Ectodermal cell (in vitro differentiated cells): ENCODE results near the gene HELZ2.
"Not testable (repeated sequence)": the region's sequence is repeated elsewhere in the genome, so short reads cannot be mapped to it uniquely, and the experiment has no call there.

ENCODE experiments used
- H3K27ac ChIP-seq: 2 replicates; pipeline ENCODE4 v1.7.0; 2013; ENCODE audit warnings: mild to moderate bottlenecking, low read depth, low read length; ENCODE audit not compliant: insufficient read depth, poor library complexity, severe bottlenecking
- H3K27me3 ChIP-seq: 2 replicates; pipeline ENCODE4 v1.7.0; 2013; ENCODE audit warnings: mild to moderate bottlenecking, low read length; ENCODE audit not compliant: insufficient read depth, control insufficient read depth, poor library complexity, severe bottlenecking
- H3K36me3 ChIP-seq: one replicate; pipeline ENCODE4 v1.7.0; 2013; ENCODE audit warnings: low read length; ENCODE audit not compliant: control insufficient read depth, insufficient read depth
- H3K4me1 ChIP-seq: one replicate; pipeline ENCODE4 v1.7.0; 2013; ENCODE audit warnings: low read length; ENCODE audit not compliant: control insufficient read depth, insufficient read depth
- H3K4me3 ChIP-seq: 2 replicates; pipeline ENCODE4 v1.7.0; 2013; ENCODE audit warnings: low read depth, low read length, control low read depth; ENCODE audit not compliant: insufficient read depth
- H3K9me3 ChIP-seq: 2 replicates; pipeline ENCODE4 v1.7.0; 2013; ENCODE audit warnings: mild to moderate bottlenecking, low read length, moderate library complexity; ENCODE audit not compliant: control insufficient read depth
- WGBS, 2 experiments: methylation state at CpG; one replicate each; pipeline ENCODE4 v1.1.7; 2013; ENCODE audit warnings: missing lambda C conversion rate in 2 of 2; 5-methylcytosine and 5-hydroxymethylcytosine counted together

Gene HELZ2

DNA sequence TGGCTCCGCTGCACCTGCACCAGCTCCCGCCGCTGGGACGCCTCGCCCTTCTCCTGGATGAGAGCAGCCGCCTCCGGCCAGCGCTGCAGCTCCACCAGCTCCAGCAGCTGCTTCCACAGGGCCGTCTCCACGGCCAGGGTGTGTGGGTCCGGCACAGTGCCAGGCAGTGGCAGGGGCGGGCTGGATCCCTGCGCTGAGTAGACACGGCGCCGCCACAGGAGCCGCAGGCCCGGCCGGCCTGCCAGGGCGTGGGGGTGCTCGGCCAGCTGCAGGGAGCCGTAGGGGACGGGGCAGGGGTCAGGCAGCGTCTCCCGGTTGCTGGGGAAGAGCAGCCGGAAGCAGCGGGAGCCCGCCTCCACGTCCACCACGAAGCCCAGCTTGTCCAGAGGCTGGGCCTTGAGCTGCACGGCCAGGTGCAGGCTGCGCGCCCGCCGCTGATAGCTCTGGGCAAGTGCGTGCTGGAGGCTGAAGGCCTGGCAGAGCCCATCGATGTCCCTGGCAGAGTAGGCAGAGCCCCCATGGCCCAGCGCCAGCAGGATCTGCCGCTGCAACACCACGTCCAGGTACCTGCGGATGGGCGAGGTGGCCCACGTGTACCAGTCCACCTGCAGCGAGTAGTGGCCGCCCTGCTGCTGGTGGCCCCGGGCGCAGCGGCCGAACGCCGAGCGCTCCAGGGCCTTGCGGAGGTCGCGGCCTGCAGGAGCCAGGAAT lies 10.7 kb downstream of the HELZ2 start:
- no peaks in the 10 kb centered on the region for H3K9me3 ChIP-seq
- no peak overlapping the region for H3K4me3 ChIP-seq
- no peak overlapping the region for H3K27ac ChIP-seq
- H3K4me1 ChIP-seq, result no peaks in the 10 kb centered on the region
- H3K36me3 ChIP-seq, result no peaks in the 10 kb centered on the region
- WGBS, 2 experiments, result 94 to 95% methylated on average over 55 of the region's 55 CpGs
- H3K27me3 ChIP-seq, result no peaks in the 10 kb centered on the region

DNA sequence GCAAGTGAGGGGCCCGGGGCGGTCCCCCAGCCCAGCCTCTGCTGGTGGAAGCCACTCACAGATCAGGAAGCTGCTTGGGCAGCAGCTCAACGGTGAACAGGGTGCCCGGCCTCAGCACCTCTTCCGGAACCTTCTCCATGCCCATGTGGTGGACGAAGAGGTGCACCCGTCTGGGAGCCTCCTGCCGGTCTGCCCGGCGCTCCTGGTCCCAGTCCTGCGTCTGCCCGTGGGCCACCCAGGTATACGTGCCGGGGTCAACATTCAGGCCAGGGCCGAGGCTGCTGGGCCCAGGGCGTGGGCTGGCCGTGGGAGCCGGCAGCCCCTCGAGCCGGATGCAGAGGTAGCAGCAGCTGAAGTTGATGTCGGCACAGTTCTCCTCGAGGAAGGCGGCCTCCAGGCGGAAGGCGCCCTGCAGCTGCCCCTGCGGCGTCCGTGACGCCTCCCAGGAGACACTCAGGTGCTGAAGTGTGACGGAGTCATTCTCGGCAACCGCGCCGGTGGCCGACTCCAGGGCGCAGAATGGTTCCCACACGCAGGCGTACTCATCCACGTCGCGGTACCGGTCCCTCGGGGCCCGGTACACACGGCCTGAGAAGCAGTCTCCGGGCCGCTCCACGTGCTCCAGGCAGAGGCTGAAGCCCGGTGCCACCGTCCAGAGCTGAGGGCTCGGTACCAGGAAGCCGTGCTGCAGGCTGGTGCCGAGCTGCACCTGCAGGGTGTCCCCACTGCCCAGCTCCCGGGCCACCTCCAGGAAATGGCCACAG lies 11.4 kb downstream of the HELZ2 start:
- Histone ChIP-seq H3K36me3 (no peaks in the 10 kb centered on the region), H3K27me3 (no peaks in the 10 kb centered on the region), H3K27ac (no peak overlapping the region), H3K4me1 (no peaks in the 10 kb centered on the region), H3K9me3 (no peaks in the 10 kb centered on the region), H3K4me3 (no peak overlapping the region)
- WGBS, 2 experiments, result 96% methylated on average over 54 of the region's 54 CpGs

DNA sequence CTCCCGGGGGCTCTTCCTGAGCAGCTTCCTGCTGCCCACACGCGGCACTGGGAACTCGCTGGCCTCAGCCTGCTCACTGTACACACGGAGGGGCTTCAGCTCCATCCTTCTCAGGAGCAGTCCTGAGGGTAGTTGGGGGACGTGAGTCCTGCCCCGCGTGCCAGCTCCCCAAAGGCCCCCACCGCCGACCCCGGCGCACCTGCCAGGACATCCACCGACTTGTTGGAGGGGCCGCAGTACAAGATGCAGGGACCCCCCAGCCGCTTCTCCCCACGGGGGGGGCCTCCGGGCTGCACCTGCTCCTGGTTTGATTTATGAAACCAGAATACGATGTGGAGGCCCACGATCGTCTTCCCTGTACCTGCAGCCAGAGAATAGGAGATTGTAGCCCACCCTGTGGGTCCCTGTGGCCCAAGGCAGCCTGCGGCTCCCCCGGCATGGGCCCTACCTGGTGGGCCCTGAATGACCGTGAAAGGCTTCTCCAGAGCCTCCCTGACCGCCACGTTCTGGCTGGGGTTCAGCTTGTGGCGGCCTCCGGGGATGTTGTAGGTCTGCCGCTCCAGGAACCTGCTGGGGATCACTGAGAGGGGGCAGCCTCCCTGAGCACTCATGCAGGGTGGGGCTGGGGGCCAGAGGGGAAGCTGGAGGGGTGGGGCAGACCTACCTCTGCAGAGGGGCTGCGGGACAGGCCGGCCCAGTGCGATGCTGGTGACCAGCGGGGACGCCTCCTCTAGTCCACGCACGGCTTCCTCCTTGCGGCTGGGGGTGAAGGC lies 12.2 kb downstream of the HELZ2 start:
- Histone ChIP-seq H3K9me3 (no peaks in the 10 kb centered on the region), H3K4me1 (peaks cover 7% of the 10 kb centered on the region), H3K27ac (no peak overlapping the region), H3K4me3 (no peak overlapping the region), H3K27me3 (no peaks in the 10 kb centered on the region), H3K36me3 (no peaks in the 10 kb centered on the region)
- WGBS, 2 experiments, result 92% methylated on average over 36 of the region's 36 CpGs

DNA sequence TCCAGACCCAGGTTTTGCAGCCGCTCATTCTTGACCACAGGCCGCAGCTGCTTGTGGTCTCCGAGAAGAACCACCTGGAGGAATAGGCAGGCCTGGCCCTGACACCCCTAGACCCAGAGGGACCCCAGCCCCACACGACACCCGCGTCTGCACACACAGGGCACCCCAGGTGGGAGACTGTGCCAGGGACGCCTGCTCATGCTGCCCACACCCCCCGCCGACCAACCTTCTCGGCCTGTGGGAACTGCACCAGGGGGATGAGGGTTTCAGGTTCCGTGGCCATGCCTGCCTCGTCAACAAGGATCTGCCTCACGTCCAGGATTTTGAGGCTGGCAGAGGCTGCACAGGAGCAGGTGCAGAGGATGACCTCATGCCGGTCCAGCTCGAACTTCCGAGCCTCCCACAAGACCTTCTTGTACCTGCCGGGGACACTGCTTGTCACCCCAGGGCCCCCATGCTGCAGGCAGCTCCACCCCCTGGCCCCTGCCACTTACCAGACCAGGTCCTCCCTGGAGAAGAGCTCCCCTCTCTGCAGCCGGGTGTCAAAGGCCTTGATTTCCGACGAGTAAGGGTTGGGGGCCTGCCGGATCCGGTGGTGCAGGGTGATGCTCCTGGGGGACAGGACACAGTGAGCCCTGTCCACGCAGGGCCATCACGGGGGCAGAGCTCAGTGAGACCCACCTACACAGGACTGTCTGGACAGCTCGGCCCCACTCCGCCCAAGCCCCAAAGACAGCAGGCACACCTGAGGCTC lies 13.0 kb downstream of the HELZ2 start:
- WGBS, 2 experiments, result 94% methylated on average over 26 of the region's 26 CpGs
- Histone ChIP-seq H3K27me3 (no peaks in the 10 kb centered on the region), H3K4me1 (peaks cover 9% of the 10 kb centered on the region), H3K4me3 (no peak overlapping the region), H3K9me3 (no peaks in the 10 kb centered on the region), H3K36me3 (no peaks in the 10 kb centered on the region), H3K27ac (no peak overlapping the region)

DNA sequence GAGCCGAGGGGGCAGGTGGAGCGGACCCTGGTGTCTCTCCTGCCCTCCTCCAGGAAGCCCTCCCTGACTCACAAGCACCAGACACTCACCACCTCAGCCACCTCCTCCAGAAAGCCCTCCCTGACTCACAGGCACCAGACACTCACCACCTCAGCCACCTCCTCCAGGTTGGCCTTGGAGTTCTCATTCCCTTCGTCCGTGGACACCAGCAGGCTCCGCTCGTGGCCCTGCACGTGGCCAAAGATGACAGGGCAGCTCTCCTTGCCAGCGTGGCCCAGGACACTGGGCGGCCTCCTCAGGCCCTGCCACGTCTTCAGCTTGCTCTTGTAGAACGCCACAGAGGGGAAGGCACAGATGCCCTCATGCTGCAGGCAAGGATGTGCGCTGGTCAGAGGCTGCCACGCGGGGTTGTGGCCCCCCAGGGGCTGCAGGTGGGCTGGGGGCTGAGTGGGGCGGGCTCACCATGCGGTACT lies 13.7 kb downstream of the HELZ2 start:
- no peaks in the 10 kb centered on the region for H3K27me3 ChIP-seq
- H3K36me3 ChIP-seq, result no peaks in the 10 kb centered on the region
- H3K9me3 ChIP-seq, result no peaks in the 10 kb centered on the region
- peaks cover 14% of the 10 kb centered on the region for H3K4me1 ChIP-seq
- H3K27ac ChIP-seq, result no peak overlapping the region
- no peak overlapping the region for H3K4me3 ChIP-seq
- 95 to 96% methylated on average over 16 of the region's 16 CpGs for WGBS, 2 experiments

DNA sequence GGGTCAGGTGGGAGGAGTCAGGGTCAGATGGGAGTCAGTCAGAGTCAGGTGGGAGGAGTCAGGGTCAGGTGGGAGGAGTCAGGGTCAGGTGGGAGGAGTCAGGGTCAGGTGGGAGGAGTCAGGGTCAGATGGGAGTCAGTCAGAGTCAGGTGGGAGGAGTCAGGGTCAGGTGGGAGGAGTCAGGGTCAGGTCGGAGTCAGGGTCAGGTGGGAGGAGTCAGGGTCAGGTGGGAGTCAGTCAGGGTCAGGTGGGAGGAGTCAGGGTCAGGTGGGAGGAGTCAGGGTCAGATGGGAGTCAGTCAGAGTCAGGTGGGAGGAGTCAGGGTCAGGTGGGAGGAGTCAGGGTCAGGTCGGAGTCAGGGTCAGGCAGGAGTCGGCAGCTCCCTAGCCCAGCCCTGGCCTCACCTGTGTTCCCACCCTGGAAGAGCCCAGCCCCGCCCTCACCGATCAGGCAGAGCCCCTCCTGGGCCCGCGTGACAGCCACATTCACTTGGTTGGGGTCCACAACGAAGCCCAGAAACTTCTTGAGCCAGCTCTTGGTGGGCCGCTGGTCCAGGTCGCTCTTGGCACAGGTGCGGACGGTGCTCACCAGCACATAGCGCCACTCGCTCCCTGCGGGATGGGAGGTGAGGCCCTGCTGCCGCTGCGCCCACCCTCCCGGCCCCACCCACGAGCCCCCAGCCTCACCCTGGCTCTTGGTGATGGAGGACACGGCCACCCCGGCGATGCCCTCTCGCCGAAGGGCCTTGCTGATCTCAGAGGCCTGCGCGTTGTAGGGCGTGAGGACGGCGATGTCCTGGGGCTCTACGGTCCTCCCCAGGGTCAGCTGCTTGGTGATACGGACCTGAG lies 14.3 kb downstream of the HELZ2 start:
- not testable (repeated sequence) for H3K4me3 ChIP-seq, H3K27me3 ChIP-seq
- 94 to 95% methylated on average over 31 of the region's 31 CpGs for WGBS, 2 experiments

DNA sequence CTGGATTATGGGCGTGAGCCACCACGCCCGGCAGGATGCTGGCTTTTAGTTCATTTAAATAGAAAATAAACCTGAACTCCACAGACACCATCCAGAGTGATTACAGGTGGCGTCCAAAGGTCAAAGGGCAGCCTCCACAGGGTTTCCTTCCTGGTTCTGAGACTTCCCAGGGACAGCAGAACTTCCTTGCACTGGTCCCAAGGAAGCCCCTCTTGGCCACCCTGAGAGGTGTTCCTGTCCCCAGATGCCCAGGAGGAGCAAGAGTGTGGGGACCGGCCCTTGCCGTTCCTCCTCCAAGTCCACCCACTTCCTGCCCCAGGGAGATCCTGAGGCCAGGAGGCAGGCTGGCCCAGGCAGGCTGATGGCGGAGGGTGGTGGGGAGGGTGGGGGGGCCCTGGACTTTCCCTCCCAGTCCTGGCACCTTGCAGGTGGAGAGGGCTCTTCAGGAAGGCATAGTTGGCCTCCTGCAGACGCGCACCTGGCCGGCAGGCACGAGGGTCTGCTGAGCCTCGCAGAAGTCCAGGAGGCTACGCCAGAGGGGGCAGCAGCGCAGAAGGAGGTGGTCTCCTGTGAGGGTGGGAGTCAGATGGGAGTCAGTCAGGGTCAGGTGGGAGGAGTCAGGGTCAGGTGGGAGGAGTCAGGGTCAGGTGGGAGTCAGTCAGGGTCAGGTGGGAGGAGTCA lies 15.1 kb downstream of the HELZ2 start:
- Histone ChIP-seq H3K4me1 (peaks cover 15% of the 10 kb centered on the region), H3K27ac (no peak overlapping the region), H3K36me3 (no peaks in the 10 kb centered on the region), H3K4me3 (no peak overlapping the region), H3K27me3 (peaks cover 5% of the 10 kb centered on the region), H3K9me3 (no peaks in the 10 kb centered on the region)
- 95 to 97% methylated on average over 14 of the region's 14 CpGs for WGBS, 2 experiments

More for the DNA sequence above, 14.3 kb downstream of the HELZ2 start:
- peaks cover 15% of the 10 kb centered on the region for H3K4me1 ChIP-seq
- H3K9me3 ChIP-seq, H3K27ac ChIP-seq, H3K36me3 ChIP-seq: not testable (repeated sequence)

DNA sequence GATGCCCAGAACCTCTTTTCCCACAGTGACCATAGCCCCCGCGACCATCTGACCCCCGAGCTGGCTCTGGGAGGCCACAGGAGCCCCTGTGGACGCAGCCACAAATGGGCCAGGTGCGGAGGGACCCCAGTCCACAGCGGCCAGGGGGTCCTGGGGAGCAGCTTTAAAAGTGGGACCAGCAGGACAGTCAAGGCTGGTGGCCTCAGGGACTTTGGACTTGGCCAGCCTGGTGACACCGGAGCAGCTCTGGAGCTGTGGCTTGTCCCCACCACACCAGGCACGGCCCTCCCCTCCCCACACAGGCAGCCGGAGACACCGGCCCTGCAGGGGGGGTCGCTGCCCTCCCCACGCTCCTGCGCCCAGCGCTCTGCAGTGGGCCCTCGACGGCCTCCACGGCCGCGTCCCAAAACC lies 16.6 kb downstream of the HELZ2 start:
- WGBS, 2 experiments, result 91 to 93% methylated on average over 19 of the region's 19 CpGs
- peaks cover 5% of the 10 kb centered on the region for H3K27me3 ChIP-seq

More for the DNA sequence above, 16.6 kb downstream of the HELZ2 start:
- Histone ChIP-seq H3K36me3 (no peaks in the 10 kb centered on the region), H3K4me3 (no peak overlapping the region), H3K27ac (no peak overlapping the region), H3K9me3 (no peaks in the 10 kb centered on the region), H3K4me1 (peaks cover 15% of the 10 kb centered on the region)
